NCI-H2196 treated with DMSO at 0.1 percent for 48 hours (cell line): Measurements from ENCODE around the gene GNMT.
A peak's percentile ranks its signal among the peaks of the same experiment; 100 is the strongest.

Experiments used
- DNase-seq: peaks from one replicate; lab custom pipeline; 2025; ENCODE audit not compliant: unreplicated experiment; lab: John Stamatoyannopoulos, UW

GNMT gene

DNA sequence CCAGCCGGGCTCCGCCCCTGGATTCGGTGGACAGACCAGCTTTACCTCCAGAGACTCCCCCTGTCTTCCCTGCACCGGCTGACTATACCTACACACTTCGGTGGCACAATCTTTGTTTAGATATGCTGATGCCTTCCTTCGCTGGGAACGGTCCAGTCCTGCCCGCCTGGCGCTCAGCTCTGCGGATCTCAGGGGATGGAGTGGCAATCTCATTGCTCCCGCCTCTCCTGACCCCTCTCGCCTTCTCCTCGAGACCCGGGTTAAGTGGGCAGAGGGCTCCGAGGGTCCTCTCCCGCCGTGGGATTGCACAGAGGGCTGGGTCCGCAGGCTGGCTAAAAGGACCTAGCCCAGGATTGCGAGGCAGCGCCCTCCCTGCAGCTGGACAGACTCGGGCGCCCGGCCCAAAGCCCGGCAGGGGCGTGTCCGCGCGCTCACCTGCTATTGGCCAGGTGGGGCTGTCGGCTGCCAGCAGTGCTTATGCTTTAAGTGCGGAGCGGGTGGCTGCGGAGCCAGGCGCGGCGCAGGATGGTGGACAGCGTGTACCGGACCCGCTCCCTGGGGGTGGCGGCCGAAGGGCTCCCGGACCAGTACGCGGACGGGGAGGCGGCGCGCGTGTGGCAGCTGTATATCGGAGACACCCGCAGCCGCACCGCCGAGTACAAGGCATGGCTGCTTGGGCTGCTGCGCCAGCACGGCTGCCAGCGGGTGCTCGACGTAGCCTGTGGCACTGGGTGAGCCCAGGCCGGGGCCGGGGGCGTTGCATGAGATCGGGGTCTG lies at the start of gene GNMT:
TSS of gene GNMT (plus strand) at position 512 of the 777 bp plus-strand sequence. CDS start at position 526, 14 bp downstream.
- peak; percentile 52 for DNase-seq

DNA sequence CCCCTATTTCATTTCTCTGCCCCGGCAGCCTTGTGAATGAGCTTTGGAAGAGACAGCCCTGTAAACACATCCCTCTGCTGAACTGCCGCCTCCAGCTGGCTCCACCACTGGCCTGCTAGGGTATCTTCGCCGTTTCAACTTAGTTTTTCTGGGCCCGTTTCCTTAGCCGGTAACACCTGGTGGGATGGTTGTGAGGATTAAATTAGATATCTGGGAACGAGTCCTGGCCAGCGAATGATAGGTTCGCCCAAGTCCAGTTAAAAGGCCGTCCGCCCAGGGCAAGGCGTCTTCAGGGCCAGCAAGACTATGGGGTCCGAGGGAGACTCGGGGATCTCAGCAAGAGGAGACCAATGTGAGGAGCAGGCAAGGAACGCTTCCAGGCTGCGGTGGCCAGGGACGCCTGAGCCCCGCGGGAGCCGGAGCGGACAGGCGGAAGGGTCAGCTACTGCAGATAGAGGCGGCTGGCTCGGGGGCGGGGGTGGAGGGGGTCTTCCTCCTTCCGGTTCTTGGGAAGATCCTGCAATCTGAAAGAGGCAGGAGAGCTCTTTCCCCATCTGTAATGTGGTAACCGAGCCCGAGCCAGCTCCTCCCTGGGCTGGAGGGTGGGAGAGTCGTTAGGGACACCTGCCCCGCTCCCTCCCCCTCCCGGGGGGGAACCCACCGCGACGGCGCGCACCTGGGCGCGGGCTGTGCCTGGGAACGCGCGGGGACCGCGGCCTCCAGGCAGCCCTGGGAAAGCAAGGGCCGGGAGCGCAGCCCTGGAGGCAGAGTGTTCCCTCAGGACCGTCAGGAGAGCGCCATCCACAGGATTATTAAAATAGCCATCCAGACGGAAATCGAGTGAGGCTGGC lies 49.2 kb upstream of the GNMT start:
- no peak for DNase-seq

DNA sequence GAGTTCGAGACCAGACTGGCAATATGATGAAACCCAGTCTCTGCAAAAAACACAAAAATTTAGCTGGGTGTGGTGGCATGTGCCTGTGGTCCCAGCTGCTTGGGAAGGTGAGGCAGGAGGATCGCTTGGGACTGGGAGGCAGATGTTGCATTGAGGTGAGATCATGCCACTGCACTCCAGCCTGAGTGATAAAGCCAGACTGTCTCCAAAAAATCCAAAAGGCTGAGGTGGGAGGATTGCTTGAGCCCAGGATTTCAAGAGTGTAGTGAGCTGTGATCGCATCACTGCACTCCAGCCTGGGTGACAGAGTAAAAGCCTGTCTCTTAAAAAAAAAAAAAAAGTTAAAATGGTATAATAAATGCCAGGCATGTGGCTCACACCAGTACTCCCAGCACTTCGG lies 46.0 kb upstream of the GNMT start:
- DNase-seq = no peak

DNA sequence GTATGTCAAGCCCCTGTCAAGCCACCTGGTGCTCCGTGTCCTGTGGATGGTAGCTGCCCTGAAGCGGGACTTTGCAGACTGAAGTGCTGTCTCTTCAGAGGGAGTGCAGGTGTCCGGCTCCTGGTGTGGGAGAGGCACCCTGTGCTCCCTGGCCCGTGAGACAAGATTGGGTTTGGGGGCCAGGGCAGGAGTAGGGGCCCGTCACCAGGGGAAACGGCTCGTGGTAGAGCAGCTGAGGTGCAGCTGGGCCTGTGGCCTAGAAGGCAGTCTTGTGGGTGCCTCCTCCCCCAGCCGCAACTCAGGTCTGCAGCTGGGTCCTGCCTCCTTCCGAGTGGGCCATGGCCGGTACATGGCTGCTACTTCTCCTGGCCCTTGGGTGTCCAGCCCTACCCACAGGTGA lies 44.8 kb upstream of the GNMT start, which contains the start of gene PTCRA:
TSS of gene PTCRA (plus strand) at position 322 of the 400 bp plus-strand sequence. CDS start at position 339, 17 bp downstream.
- no peak for DNase-seq

DNA sequence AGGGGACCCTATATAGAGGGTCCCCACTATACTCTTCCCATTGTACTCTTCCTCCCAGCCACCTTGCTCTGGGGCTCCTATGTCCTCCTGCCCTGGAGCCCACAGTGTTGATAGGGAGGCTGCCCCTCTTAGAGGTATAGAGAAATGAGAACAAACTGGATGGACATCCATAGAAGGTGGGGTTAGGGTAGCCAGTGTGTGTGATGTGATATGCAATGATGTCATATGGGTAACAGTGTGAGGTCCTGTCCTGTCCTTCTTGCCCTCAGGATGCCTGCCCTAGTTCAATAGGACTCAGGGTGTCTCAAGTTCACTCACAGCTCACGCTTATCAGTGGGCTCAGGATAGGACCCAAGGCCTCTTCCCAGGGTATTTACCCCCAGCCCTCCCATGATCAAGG lies 44.3 kb upstream of the GNMT start:
- DNase-seq = no peak

DNA sequence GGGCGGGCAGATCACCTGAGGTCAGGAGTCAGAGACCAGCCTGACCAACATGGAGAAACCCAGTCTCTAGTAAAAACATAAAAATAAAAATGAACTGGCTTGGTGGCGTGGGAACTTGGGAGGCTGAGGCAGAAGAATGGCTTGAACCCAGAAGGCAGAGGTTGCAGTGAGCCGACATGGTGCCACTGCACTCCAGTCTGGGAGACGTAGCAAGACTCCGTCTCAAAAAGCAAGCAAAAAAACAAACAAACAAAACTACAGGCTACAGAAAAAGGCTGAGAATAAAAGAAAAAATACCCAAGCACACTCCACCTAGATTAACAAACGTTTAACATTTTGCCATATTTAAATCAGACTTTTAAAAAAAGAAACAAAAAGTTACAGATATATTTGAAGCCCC lies 38.8 kb upstream of the GNMT start:
- no peak for DNase-seq

DNA sequence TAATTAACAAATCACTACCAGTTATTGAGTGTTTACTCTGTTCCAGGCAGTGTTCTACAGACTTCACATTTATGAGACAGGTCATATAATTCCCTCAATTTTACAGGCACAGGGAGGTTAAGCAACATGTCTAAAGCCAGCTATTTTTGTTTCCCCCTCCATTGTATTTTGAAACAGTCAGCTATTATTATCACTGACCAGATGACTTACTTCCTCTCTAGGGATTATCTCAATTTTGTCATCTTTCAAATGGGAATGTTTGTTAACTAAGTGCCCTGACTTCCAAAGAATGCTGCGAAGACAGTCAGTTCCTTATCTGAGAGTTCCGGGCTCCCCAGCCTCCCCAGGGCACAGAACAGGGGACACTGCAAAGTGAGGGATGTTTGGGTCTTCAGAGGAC lies 36.9 kb upstream of the GNMT start:
- DNase-seq = no peak

DNA sequence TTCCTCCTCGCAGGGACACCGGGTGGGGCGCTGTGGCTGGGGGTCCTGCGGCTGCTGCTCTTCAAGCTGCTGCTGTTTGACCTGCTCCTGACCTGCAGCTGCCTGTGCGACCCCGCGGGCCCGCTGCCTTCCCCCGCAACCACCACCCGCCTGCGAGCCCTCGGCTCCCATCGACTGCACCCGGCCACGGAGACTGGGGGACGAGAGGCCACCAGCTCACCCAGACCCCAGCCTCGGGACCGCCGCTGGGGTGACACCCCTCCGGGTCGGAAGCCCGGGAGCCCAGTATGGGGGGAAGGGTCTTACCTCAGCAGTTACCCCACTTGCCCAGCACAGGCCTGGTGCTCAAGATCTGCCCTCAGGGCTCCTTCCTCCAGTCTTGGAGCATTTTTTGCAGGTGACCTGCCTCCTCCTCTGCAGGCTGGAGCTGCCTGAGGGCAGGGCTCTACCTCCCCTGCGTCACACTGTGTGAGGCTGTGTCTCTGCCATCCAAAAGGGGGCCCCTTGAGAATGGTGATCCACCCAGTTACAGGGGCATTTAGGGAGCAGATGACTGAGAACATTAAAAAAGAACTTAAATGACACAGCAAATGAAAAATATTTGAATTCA lies 35.2 kb upstream of the GNMT start:
- no peak for DNase-seq

DNA sequence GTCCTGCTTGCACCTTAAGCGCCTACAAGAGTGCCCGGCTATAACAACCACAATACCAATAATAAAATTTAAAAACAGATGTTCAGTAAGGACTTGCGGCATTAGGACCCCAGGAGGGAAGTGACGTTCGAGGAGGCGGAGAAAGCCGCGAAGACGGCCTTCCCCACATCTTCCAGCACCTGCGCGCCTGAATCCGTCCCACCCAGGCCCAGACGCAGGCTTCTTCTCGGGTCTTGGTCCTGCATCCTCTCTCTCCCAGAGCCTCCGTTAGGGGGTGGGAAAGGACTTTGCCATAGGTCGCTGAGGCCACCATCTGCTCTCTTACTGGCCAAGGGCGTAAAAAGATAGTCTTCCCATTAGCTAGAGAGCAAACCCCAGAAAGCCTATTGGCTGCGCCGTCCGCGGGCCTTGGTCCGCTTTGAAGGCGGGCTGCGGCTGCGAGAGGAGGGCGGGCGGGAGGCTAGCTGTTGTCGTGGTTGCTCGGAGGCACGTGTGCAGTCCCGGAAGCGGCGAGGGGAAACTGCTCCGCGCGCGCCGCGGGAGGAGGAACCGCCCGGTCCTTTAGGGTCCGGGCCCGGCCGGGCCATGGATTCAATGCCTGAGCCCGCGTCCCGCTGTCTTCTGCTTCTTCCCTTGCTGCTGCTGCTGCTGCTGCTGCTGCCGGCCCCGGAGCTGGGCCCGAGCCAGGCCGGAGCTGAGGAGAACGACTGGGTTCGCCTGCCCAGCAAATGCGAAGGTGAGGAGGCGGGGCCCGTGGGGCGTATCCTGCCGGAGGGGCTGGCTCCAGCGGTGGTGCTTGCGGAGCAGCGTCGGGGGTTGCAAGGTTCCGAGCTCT lies 31.4 kb upstream of the GNMT start, which contains the start of gene CNPY3:
TSS of gene CNPY3 (plus strand) at position 495 of the 835 bp plus-strand sequence. CDS start at position 586, 91 bp downstream.
- DNase-seq = peak; percentile 98

DNA sequence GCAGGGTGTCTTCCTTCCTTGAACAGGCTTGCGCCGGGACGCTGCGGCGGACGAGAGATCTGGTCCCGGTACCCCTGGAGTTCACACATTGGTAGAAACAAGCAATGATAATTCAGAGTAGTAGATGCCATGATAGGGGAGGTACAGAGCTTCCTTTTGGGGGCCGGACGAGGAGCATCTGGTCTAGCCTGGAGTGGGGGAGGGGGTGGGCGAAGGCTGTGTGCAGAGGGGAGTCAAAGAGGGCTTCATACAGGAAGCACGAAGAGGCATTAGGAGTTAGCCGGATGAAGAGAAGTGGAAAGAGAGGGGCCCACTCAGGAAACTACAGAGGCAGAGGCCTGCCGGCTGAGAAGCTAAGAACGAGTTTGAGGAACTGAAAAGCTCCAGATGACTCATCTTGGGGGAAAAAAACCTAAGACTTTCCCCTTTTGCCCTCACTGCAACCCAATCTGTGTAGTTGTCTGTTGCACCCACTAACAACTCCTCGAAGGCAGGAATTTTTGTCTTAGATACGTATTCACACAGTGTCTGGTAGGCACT lies 30.7 kb upstream of the GNMT start:
- no peak for DNase-seq

DNA sequence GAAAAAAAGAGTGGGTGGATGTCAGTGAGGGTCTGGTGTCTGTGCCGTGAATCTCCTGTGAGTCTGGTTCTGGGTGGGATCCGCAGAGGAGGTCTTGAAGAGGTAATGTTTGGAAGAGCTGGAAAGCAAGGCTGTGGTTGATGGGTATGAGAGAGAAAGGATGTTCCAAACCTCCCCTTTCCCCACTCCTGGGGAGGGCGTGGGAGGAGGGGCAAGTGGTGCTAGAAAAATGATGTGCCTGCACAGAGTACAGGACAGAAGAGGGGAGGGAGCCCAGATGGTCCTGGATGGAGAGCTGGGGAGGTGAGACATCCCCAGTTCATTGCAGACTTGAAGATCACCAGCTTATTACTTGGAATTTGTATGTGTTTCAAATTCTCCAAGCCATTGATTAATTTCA lies 28.1 kb upstream of the GNMT start:
- no peak for DNase-seq

DNA sequence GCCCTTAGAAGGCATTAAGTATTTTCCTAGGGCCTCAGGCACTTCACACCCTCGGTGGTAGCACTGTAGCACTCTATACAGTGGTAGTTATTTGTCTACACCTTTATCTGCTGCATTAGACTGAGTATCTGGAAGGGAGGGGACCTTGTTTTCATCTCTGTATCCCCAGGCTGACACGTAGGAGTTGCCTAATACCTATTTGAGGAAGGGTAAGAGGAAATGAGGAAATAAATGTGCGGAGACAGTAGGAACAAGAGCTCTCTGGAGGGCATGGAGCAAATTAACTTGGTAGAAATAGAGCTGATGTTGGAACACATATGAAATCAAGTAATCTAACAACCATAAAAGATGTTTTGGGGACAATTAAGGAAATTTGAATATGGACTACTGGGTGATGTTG lies 27.3 kb upstream of the GNMT start:
- no peak for DNase-seq

DNA sequence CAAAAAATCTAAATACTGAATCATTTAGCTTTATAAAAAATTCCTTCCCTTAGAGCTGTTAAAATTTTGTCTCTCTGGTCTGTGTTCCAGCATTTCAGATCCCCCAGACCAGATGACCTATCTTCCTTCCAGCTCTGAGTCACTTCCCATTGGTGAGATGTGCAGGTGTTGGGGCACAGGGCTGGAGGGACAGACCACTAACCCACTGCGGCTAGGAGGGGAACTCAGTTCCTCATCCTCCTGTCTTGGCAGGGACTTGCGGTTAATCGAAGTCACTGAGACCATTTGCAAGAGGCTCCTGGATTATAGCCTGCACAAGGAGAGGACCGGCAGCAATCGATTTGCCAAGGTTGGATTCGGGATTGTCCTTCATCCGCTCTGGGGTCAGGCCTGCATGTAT lies 25.2 kb upstream of the GNMT start:
- DNase-seq = no peak

DNA sequence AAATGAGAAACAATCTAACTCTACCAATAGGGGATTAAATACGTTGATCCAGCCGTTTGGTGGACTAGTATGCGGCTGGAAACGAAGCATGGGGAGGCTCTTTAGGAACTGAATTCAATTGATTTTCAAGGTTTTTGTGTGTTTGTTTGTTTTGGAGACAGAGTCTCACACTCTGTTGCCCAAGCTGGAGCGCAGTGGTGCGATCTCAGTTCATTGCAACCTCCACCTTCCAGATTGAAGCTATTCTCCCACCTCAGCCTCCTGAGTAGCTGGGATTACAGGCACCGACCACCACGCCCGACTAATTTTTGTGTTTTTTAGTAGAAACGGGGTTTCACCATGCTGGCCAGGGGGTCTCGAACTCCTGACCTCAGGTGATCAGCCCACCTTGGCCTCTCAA lies 24.2 kb upstream of the GNMT start:
- no peak for DNase-seq

DNA sequence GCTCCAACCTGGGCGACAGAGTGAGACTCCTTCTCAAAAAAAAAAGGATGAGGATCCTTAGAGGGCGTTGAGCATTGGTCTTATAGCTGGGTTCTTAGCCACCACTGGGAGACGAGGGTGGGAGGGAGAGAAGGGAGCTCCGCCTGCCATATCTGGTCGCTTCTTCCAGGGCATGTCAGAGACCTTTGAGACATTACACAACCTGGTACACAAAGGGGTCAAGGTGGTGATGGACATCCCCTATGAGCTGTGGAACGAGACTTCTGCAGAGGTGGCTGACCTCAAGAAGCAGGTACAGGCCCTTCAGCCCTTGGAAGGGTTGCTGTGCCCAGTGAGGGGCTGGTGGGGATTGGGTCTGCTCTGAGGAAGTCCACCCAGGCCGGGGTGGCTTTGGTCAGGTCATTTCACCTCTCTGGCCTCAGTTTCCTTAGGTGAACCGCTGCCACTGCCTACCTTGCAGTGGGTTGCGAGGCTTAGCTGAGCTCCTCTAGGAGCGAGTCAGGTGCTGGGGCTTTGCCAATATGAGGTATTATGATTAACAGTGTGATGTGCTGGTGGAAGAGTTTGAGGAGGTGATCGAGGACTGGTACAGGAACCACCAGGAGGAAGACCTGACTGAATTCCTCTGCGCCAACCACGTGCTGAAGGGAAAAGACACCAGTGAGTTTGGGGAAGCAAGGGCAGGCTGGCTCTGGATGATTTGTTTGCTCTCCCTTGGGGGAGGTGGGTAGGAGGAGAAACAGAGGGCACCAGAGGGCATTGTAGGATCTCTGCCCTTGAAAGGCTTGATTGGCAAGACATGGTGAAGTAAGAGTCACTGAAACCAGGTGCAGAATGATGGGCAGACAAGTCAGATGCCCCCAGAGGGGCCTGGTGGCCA lies 22.8 kb upstream of the GNMT start:
- DNase-seq = no peak

DNA sequence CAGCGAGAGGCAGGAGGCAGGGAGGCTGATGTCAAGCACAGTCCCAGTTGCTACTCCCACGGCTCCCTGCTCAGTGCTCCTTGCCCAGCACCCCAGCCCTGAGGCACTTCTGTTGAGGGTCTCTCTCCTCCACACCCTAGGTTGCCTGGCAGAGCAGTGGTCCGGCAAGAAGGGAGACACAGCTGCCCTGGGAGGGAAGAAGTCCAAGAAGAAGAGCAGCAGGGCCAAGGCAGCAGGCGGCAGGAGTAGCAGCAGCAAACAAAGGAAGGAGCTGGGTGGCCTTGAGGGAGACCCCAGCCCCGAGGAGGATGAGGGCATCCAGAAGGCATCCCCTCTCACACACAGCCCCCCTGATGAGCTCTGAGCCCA lies 22.1 kb upstream of the GNMT start:
- DNase-seq = no peak

DNA sequence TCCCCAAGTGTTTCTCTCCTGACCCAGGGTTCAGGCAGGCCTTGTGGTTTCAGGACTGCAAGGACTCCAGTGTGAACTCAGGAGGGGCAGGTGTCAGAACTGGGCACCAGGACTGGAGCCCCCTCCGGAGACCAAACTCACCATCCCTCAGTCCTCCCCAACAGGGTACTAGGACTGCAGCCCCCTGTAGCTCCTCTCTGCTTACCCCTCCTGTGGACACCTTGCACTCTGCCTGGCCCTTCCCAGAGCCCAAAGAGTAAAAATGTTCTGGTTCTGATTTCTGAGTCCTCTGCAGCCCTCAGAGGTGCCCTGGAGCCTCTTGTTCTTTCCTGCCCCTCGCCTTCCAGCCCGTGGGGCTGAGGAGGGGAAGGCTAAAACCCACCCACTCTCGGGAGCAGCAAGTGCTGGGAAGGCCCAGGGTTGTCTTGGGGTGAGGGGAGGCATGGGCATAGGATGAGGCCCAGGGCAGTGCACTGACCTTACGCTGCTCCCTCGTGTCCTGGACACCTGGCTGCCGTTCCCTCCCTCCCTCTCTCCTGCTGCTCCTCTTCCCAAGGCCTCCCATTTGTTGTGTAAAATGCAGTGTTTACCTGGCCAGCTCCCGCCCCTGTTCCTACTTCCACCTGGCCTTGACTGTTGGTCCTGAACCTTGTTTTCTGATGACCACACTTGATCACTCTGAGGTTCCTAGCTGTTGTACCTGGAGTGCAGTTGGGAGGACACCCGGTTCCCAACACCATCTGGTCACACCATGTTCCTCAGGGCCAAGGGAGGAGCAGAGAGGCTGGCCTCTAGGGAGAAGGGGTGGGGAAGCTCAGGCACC lies 21.4 kb upstream of the GNMT start:
- DNase-seq = no peak

DNA sequence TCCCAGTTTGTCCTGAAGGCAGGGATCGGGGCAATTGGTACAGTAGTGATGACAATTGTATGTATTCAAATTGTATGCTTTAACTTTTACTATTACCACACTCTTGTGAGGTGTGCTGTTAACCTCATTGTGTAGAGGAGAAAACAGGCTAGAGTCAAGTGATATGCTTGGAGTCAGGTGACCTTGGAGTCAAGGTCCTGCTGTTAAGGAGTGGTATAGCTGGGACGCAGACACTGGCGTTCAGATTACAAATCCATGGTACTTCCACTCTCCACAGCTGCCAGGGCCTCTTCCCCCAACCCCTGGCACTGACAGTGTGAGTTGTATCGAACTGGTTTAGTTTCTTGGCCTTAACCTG lies 20.8 kb upstream of the GNMT start:
- no peak for DNase-seq
